ENCODE measurements around the gene RNF13.

GRCh38 chr3:149831321-149831720 is 18.3 kb downstream of the RNF13 start:
- TF ChIP-seq POLR2AphosphoS5 (IDR thresholded peaks at IDR 0.05) (no peak), CTCF (IDR thresholded peaks at IDR 0.05) (no peak), POLR2A (IDR thresholded peaks at IDR 0.05) (no peak)

Data from prostate gland (tissue), 2 donors.